Upper lobe of left lung (tissue), 4 donors: ENCODE results near the gene YJEFN3.

ENCODE experiments used
- CTCF ChIP-seq, 6 experiments: fragments of 450-650 bp in 4 of 6; fragments of 200-600 bp in 2 of 6; sonication (generic) in 2 of 6; IDR thresholded peaks; one replicate each; pipeline ENCODE4 v1.5.1; 2016 to 2019; ENCODE audit warnings: antibody characterized with exemption in 6 of 6
- EP300 ChIP-seq, 4 donors: sonication (generic); formaldehyde crosslinking; IDR thresholded peaks; one replicate each; pipeline ENCODE4 v1.5.1; 2017; ENCODE audit warnings: antibody characterized with exemption in 4 of 4, control low read depth in 2 of 4
- POLR2AphosphoS5 ChIP-seq, 2 donors: sonication (generic); formaldehyde crosslinking; IDR thresholded peaks; one replicate each; pipeline ENCODE4 v1.5.1; 2017; ENCODE audit warnings: antibody characterized with exemption in 2 of 2

- TF ChIP-seq POLR2AphosphoS5 (IDR thresholded peaks at IDR 0.05) (no peak), CTCF (IDR thresholded peaks at IDR 0.05) (no peak), EP300 (IDR thresholded peaks at IDR 0.05) (no peak)
These were observed 29.3 kb downstream of the YJEFN3 start for GRCh38 chr19:19558055-19558454.
